HUES48 (cell line): ENCODE data around the gene FBXO10.
"Not testable (repeated sequence)": the region's sequence is repeated elsewhere in the genome, so short reads cannot be mapped to it uniquely, and the experiment has no call there.

Experiments
- H3K27ac ChIP-seq: one replicate; pipeline ENCODE4 v1.7.0; 2013; ENCODE audit warnings: low read depth, low read length, inconsistent platforms
- H3K27me3 ChIP-seq: 2 replicates; pipeline ENCODE4 v1.6.1; 2013; ENCODE audit warnings: mild to moderate bottlenecking, low read length; ENCODE audit not compliant: control insufficient read depth, insufficient read depth
- H3K36me3 ChIP-seq: 2 replicates; pipeline ENCODE4 v1.6.1; 2013; ENCODE audit warnings: low read length; ENCODE audit not compliant: control insufficient read depth, insufficient read depth
- H3K4me1 ChIP-seq: 2 replicates; pipeline ENCODE4 v1.6.1; 2013; ENCODE audit warnings: mild to moderate bottlenecking, low read length; ENCODE audit not compliant: control insufficient read depth, insufficient read depth
- H3K4me3 ChIP-seq: 2 replicates; pipeline ENCODE4 v1.5.1; 2013; ENCODE audit warnings: mild to moderate bottlenecking, low read depth, low read length
- H3K9ac ChIP-seq: 2 replicates; pipeline ENCODE4 v1.6.1; 2013; ENCODE audit warnings: mild to moderate bottlenecking, low read depth, low read length, moderate library complexity
- H3K9me3 ChIP-seq: 2 replicates; pipeline ENCODE4 v1.6.1; 2013; ENCODE audit warnings: low read length; ENCODE audit not compliant: control insufficient read depth, insufficient read depth

FBXO10 gene

DNA sequence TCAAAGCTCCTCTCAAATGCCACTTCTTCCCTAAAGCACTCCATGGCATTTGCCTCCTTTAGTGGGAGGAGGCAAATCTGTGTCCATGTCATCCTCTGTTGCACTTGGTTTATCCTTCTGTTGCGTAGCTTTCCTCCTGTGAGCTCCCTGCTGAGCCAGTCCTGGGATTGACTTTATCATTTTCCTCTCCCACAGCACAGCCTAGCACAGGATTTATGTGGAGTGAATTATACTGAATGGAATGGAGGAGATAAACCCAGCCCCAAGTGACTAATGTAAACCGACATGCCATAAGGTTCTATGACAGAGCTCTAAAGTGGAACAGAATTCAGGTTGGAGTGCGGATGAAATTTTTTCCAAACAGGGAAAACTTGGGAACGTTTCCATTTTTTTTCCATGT is 42.6 kb upstream of the FBXO10 start:
- Histone ChIP-seq H3K36me3 (no peaks in the 10 kb centered on the region), H3K9me3 (no peaks in the 10 kb centered on the region), H3K27me3 (no peaks in the 10 kb centered on the region), H3K4me1 (peaks cover 1% of the 10 kb centered on the region), H3K9ac (no peak overlapping the region), H3K4me3 (no peak overlapping the region), H3K27ac (no peak overlapping the region)

DNA sequence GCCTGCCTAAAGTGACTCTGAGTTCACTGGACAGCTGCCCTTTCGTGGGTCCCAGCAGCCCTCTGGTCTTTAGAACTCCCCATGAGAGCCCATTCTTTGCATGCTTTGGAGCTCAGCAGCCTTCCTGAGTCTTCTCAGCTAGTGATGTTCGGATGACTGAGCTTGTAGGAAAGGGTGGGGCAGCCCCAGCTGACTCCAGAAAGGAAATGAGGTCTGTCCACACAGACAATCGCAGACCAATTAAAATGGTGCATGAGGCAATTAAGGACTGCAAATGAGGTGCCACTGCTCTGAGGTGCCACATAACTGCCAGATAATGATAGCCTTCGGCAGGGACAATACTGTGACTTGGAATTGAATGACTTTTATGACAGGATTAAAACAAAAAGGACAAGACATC is 41.7 kb upstream of the FBXO10 start:
- H3K36me3 ChIP-seq, result no peaks in the 10 kb centered on the region
- no peaks in the 10 kb centered on the region for H3K27me3 ChIP-seq
- H3K27ac ChIP-seq, result no peak overlapping the region
- H3K9me3 ChIP-seq, result no peaks in the 10 kb centered on the region
- H3K4me1 ChIP-seq, result no peaks in the 10 kb centered on the region
- no peak overlapping the region for H3K4me3 ChIP-seq
- no peak overlapping the region for H3K9ac ChIP-seq

GRCh38 chr9:37617161-37617560 is 41.0 kb upstream of the FBXO10 start:
- H3K27ac ChIP-seq, result no peak overlapping the region
- no peaks in the 10 kb centered on the region for H3K4me1 ChIP-seq
- H3K27me3 ChIP-seq, result no peaks in the 10 kb centered on the region
- no peak overlapping the region for H3K9ac ChIP-seq
- H3K36me3 ChIP-seq, result no peaks in the 10 kb centered on the region
- no peak overlapping the region for H3K4me3 ChIP-seq
- no peaks in the 10 kb centered on the region for H3K9me3 ChIP-seq

DNA sequence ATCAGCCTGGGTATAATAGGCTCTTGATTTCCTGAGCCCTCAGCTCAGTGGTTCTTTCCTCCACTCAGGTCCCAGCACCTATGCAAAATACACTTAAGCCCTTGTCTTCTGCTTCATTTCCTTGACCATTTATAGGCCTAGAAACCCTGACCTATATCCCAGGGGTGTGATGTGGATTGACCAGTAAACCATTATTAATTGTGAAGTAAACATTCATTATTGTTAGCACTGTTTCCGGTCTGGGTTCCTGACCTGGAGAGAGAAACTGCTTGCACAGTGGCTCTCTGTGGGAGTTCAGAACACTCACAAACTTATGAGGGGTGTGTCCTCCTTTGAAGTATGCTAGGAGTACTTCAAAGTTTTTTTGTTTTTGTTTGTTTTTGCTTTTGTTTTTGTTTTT is 35.8 kb upstream of the FBXO10 start:
- H3K4me1 ChIP-seq, result no peaks in the 10 kb centered on the region
- H3K9me3 ChIP-seq, result no peaks in the 10 kb centered on the region
- no peak overlapping the region for H3K27ac ChIP-seq
- no peaks in the 10 kb centered on the region for H3K27me3 ChIP-seq
- no peak overlapping the region for H3K9ac ChIP-seq
- H3K36me3 ChIP-seq, result no peaks in the 10 kb centered on the region
- no peak overlapping the region for H3K4me3 ChIP-seq

DNA sequence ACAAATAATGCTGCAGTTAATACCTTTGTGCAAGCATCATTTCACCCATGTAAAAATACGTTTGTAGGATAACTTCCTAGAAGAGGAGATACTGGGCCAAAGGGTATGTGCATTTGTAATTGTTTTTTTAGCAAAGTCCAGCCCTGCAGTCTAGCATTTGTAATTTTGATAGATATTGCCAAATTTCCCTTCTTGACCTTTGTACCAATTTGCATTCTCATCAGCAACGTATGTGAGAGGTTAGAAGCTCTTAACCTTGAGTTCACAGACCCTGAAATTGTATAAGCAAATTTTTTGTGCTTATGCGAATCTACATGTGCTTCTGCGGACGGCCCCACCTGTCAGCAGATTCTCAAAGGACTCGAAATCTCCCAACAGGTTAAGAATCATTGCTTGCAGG is 34.8 kb upstream of the FBXO10 start:
- no peak overlapping the region for H3K27ac ChIP-seq
- no peak overlapping the region for H3K9ac ChIP-seq
- H3K4me1 ChIP-seq, result no peaks in the 10 kb centered on the region
- H3K9me3 ChIP-seq, result no peaks in the 10 kb centered on the region
- H3K4me3 ChIP-seq, result no peak overlapping the region
- no peaks in the 10 kb centered on the region for H3K27me3 ChIP-seq
- H3K36me3 ChIP-seq, result no peaks in the 10 kb centered on the region

GRCh38 chr9:37609735-37610397 is 33.7 kb upstream of the FBXO10 start:
- Histone ChIP-seq H3K4me3 (no peak overlapping the region), H3K27me3 (no peaks in the 10 kb centered on the region), H3K9me3 (no peaks in the 10 kb centered on the region)

GRCh38 chr9:37608250-37608649 is 32.1 kb upstream of the FBXO10 start:
- Histone ChIP-seq H3K27ac (no peak overlapping the region), H3K27me3 (no peaks in the 10 kb centered on the region), H3K9ac (no peak overlapping the region), H3K9me3 (no peaks in the 10 kb centered on the region), H3K4me1 (no peaks in the 10 kb centered on the region), H3K36me3 (no peaks in the 10 kb centered on the region), H3K4me3 (no peak overlapping the region)

More at GRCh38 chr9:37609735-37610397, 33.7 kb upstream of the FBXO10 start:
- Histone ChIP-seq H3K4me1 (no peaks in the 10 kb centered on the region), H3K27ac (no peak overlapping the region), H3K9ac (no peak overlapping the region), H3K36me3 (no peaks in the 10 kb centered on the region)

GRCh38 chr9:37604296-37604695 is 28.1 kb upstream of the FBXO10 start:
- H3K4me1 ChIP-seq, result no peaks in the 10 kb centered on the region
- no peak overlapping the region for H3K9ac ChIP-seq
- H3K9me3 ChIP-seq, result no peaks in the 10 kb centered on the region
- no peaks in the 10 kb centered on the region for H3K36me3 ChIP-seq
- no peak overlapping the region for H3K4me3 ChIP-seq
- no peak overlapping the region for H3K27ac ChIP-seq
- no peaks in the 10 kb centered on the region for H3K27me3 ChIP-seq

DNA sequence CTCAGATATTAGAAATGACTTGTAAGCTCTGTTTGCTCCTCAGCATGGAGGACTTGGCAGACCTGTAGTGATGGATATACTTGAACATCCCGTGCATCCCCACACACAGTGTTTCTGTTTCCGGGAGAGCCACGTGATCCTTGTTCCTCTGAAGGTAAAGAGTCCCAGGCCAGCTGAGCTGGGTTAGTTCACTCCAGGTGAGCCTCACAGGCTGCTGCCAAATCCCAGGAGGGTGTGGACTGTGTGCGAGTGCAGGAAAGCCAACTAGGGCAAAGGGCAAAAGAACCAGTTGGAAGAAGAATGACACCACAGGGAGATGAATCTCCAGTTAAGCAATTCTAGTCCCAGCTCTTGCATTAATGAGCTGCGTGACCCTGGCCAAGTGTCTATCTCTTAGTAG is 26.6 kb upstream of the FBXO10 start:
- H3K4me3 ChIP-seq, result no peak overlapping the region
- no peaks in the 10 kb centered on the region for H3K36me3 ChIP-seq
- no peak overlapping the region for H3K27ac ChIP-seq
- H3K9ac ChIP-seq, result no peak overlapping the region
- no peaks in the 10 kb centered on the region for H3K27me3 ChIP-seq
- no peaks in the 10 kb centered on the region for H3K4me1 ChIP-seq
- no peaks in the 10 kb centered on the region for H3K9me3 ChIP-seq

DNA sequence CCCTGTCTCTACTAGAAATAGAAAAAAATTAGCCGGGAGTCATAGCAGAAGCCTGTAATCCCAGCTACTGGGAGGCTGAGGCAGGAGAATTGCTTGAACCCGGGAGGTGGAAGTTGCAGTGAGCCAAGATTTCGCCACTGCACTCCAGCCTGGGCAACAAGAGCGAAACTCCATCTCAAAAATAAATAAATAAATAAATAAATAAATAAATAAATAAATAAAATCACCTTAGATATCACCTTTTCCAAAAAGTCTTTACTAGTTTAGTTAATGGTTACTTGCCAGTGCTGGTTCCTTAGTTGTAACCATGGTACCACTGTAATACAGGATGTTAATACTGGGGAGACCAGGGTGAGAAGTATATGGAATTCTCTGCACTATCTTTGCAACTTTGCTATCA is 25.9 kb upstream of the FBXO10 start:
- H3K9ac ChIP-seq, H3K27ac ChIP-seq, H3K27me3 ChIP-seq, H3K9me3 ChIP-seq, H3K4me1 ChIP-seq, H3K36me3 ChIP-seq, H3K4me3 ChIP-seq: not testable (repeated sequence)

DNA sequence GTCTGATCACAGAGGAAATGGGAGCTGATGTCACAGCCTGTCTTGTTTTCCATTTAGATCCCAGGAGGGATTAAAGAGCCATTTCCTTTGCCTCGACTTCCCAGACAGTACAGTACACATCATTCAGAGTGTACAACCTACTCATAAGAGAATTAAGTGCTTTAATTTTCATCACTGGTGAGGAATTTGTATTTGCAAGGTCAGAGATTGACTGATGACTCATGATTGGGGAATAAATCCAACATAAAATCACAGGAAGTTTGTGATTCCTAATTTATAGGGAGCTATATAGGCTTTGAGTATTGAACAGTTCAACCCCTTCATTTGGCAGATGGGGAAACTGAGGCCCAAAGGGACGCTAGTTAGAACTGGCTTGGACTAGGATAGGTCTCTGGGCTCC is 20.3 kb upstream of the FBXO10 start:
- Histone ChIP-seq H3K27me3 (peaks cover 30% of the 10 kb centered on the region), H3K4me1 (no peaks in the 10 kb centered on the region), H3K27ac (no peak overlapping the region), H3K36me3 (no peaks in the 10 kb centered on the region), H3K4me3 (no peak overlapping the region), H3K9me3 (no peaks in the 10 kb centered on the region), H3K9ac (no peak overlapping the region)
